Activated naive CD8-positive, alpha-beta T cell treated with anti-CD3 and anti-CD28 coated beads, Interleukin-2, amount 50 U/mL, for 24 hours (primary cell): ENCODE measurements around the gene PYDC1.
"Not testable (repeated sequence)": the region's sequence is repeated elsewhere in the genome, so short reads cannot be mapped to it uniquely, and the experiment has no call there.

ENCODE experiments used
- ATAC-seq: fragments of 150-1000 bp; cut with Tn5 transposase; one replicate; pipeline ENCODE4 v1.10.0; 2021
- DNase-seq: peaks from one replicate; pipeline ENCODE4 v3.0.0; 2021
- H3K27ac Mint-ChIP-seq: one replicate; pipeline ENCODE4 v1.8.0; 2021; ENCODE audit warnings: mild to moderate bottlenecking, mixed read lengths
- H3K27me3 Mint-ChIP-seq: one replicate; pipeline ENCODE4 v1.8.0; 2021; ENCODE audit warnings: mixed read lengths
- H3K36me3 Mint-ChIP-seq: one replicate; pipeline ENCODE4 v1.8.0; 2021; ENCODE audit warnings: low read depth, mixed read lengths
- H3K4me1 Mint-ChIP-seq: one replicate; pipeline ENCODE4 v1.8.0; 2021; ENCODE audit warnings: mixed read lengths
- H3K4me3 Mint-ChIP-seq: one replicate; pipeline ENCODE4 v1.8.0; 2021; ENCODE audit warnings: mild to moderate bottlenecking, moderate library complexity, mixed read lengths
- H3K9me3 Mint-ChIP-seq: one replicate; pipeline ENCODE4 v1.8.0; 2021; ENCODE audit warnings: mixed read lengths

PYDC1 gene

DNA sequence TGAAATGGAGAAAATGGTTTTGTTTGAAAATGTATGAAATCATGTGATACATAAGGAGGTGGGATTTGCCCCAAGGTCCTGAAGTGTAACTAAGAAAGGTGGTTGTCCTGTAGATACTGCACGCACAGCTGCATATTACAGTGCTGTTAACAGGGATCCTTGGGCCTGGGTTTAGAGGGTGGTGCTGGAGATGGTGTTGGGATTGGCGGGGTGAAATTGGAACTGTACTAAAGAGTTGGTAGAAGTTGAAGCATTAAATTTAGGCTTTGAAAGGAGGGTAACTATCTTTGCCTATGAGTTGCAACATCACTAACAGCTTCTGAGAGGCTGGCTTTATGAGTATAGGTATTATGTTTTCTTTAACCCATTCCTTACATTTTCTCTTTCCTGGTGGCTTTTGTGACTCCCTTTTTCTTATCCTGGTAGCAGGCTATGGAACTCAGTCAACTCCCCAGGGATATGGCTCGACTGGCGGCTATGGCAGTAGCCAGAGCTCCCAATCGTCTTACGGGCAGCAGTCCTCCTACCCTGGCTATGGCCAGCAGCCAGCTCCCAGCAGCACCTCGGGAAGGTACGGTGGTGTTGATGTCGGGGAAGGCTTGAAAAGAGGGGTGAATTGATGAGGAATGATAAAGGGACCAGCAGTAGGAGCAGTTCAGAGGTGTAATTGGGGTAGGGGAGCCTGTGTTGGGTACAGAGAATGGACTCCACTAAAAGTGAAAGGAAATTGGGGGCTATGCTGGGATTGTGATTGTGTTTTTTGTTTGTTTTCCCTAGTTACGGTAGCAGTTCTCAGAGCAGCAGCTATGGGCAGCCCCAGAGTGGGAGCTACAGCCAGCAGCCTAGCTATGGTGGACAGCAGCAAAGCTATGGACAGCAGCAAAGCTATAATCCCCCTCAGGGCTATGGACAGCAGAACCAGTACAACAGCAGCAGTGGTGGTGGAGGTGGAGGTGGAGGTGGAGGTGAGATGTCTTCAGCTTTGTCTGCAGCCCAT is 33.2 kb downstream of the PYDC1 start:
- H3K4me1 Mint-ChIP-seq, result peaks cover 85% of the 10 kb centered on the region
- peak overlapping the region; percentile 100 for H3K27ac Mint-ChIP-seq
- no peaks in the 10 kb centered on the region for H3K9me3 Mint-ChIP-seq
- peak overlapping the region; percentile 97 for H3K4me3 Mint-ChIP-seq
- no peak for ATAC-seq
- H3K27me3 Mint-ChIP-seq, result peaks cover 2% of the 10 kb centered on the region
- H3K36me3 Mint-ChIP-seq, result peaks cover 82% of the 10 kb centered on the region
- no peak for DNase-seq

DNA sequence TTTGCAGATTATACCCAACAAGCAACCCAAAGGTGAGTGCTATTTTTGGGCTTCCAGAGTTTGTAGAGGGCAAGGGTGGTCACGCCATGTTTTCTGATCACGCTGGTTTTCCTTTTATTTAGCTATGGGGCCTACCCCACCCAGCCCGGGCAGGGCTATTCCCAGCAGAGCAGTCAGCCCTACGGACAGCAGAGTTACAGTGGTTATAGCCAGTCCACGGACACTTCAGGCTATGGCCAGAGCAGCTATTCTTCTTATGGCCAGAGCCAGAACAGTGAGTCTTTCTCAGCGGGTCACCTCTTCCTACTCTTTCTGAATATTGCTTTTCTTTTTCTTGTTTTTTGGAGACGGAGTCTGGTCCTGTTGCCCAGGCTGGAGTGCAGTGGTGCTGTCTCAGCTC is 34.5 kb downstream of the PYDC1 start:
- no peak for ATAC-seq
- H3K27me3 Mint-ChIP-seq, result peaks cover 2% of the 10 kb centered on the region
- H3K9me3 Mint-ChIP-seq, result no peaks in the 10 kb centered on the region
- no peak for DNase-seq
- H3K4me3 Mint-ChIP-seq, result peak overlapping the region; percentile 97
- peaks cover 69% of the 10 kb centered on the region for H3K36me3 Mint-ChIP-seq
- peaks cover 85% of the 10 kb centered on the region for H3K4me1 Mint-ChIP-seq
- H3K27ac Mint-ChIP-seq, result peak overlapping the region; percentile 100

DNA sequence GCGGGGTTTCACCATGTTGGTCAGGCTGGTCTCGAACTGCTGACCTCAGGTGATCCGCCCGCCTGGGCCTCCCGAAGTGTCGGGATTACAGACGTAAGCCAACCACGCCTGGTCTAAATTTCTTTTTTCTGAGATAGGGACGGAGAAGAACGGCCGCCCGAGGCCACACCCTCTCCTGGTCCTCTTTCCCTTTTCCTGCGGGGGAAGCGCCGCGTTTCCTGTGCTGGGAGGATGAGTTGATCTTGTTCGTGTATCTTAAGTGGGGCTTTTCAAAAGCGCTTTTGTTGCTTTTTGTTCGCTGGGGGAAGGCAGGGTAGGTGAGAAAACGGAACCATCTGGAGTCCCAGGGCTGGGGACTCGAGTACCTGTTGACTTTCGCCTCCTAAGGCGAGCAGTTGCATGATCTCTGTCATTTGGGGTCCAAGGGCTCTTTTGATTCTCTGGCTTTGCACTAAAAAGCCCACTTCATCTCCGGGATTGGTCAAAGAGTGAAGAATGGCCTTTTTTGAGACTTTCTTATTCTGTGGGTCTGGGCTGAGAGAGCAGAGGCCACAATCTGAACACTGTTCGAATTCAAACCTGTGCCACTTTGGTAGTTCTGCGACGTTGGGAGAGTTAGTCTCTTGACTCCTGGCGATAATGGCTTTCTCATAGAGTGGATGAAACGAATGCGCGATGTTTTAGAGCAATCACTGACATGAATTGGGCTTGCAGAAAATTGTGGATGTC is 35.7 kb downstream of the PYDC1 start:
- ATAC-seq (no peak), DNase-seq (peak; percentile 32)
- Mint-ChIP-seq H3K4me3 (peak overlapping the region; percentile 97), H3K27me3 (peaks cover 3% of the 10 kb centered on the region), H3K9me3 (no peaks in the 10 kb centered on the region), H3K4me1 (peaks cover 83% of the 10 kb centered on the region), H3K36me3 (peaks cover 60% of the 10 kb centered on the region), H3K27ac (peak overlapping the region; percentile 100)

DNA sequence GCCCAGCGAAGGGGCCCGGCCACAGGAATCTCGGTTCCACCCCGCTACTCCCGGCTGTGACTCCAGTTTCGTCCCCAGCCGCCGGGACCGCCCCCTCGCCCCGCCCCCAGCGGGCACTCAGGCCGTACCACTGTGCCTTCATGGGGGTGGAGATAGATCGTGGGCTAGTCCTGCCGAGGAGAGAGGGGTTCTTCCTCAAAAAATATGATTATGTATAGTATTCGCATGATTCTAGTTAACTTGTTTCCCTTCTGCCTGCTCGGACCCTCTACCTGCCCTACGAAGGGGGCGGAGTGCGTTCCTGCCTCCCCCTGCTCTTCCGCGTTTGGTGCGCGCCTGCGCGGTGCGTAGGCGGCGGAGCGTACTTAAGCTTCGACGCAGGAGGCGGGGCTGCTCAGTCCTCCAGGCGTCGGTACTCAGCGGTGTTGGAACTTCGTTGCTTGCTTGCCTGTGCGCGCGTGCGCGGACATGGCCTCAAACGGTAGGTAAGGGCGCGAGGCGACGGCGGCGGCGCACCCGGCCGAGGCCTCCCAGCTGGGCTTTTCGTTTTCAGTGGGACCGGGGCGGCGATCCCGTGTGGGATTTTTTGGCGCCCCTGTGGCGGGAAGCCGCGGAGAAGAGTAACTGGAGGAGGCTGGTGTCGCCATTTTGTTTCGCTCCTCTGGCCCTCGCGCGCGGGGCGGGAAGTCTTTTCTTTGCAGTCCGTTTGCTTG is 37.0 kb downstream of the PYDC1 start, which contains the start of gene FUS:
TSS of gene FUS (plus strand) at position 393 of the 713 bp plus-strand sequence. CDS start at position 469, 76 bp downstream.
- ATAC-seq (peak; percentile 61), DNase-seq (peak; percentile 93)
- H3K9me3 Mint-ChIP-seq, result no peaks in the 10 kb centered on the region
- H3K4me3 Mint-ChIP-seq, result peak within 1 kb of the TSS; percentile 97
- H3K4me1 Mint-ChIP-seq, result peaks cover 70% of the 10 kb centered on the region
- peaks cover 46% of the 10 kb centered on the region for H3K36me3 Mint-ChIP-seq
- peaks cover 3% of the 10 kb centered on the region for H3K27me3 Mint-ChIP-seq
- peak within 1 kb of the TSS; percentile 100 for H3K27ac Mint-ChIP-seq

DNA sequence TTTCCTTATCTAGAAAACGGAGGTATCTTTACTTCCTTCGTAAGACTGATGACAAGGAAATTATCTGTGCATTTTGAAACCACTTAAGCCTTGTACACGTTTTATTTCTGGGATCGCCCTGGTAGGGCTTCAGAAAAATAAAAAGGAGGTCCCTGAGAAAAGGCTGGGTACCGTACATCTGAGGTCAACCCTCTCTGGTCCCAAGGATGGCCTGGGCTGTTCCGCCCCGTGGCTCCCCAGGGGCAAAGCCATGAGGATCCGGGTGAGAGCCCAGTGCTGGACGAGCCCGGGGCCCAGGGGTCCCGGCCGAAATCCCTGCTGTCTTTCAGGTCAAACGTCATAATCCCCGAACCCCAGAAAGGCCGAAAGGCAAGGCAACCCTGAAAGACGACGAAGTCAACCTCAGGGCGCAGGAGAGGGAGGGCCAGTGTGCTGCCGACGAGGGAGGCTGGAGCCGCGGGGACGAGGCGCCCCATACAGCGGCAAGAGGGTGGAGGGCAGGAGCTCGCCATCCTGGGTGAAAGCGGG is 37.7 kb downstream of the PYDC1 start:
- H3K9me3 Mint-ChIP-seq, result no peaks in the 10 kb centered on the region
- peak overlapping the region; percentile 100 for H3K27ac Mint-ChIP-seq
- H3K4me1 Mint-ChIP-seq, result peaks cover 64% of the 10 kb centered on the region
- ATAC-seq (no peak), DNase-seq (no peak)
- H3K36me3 Mint-ChIP-seq, result peaks cover 40% of the 10 kb centered on the region
- peaks cover 3% of the 10 kb centered on the region for H3K27me3 Mint-ChIP-seq
- peak overlapping the region; percentile 97 for H3K4me3 Mint-ChIP-seq

DNA sequence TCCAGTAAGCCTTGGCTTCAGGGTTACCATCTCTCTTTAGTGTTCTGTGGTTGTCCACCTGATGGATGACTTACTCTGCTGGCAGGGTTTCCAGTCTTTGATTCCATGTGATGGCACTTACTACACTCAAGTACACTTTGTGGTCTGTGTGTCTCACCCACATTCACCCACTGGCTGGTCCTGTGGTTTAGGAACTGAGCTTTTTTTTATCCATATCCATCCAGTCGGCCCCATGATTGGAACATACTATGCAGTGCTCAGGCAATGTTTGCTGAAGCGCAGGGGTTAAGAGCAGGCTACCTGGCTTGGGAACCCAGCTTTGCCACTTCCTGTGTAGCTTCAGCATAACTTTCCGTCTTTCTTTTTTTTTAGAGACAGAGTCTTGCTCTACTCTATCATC is 39.8 kb downstream of the PYDC1 start:
- ATAC-seq, result peak; percentile 37
- no peaks in the 10 kb centered on the region for H3K9me3 Mint-ChIP-seq
- peak overlapping the region; percentile 35 for H3K4me3 Mint-ChIP-seq
- H3K4me1 Mint-ChIP-seq, result peaks cover 43% of the 10 kb centered on the region
- peaks cover 19% of the 10 kb centered on the region for H3K36me3 Mint-ChIP-seq
- peaks cover 3% of the 10 kb centered on the region for H3K27me3 Mint-ChIP-seq
- H3K27ac Mint-ChIP-seq, result peak overlapping the region; percentile 86
- peak; percentile 60 for DNase-seq

DNA sequence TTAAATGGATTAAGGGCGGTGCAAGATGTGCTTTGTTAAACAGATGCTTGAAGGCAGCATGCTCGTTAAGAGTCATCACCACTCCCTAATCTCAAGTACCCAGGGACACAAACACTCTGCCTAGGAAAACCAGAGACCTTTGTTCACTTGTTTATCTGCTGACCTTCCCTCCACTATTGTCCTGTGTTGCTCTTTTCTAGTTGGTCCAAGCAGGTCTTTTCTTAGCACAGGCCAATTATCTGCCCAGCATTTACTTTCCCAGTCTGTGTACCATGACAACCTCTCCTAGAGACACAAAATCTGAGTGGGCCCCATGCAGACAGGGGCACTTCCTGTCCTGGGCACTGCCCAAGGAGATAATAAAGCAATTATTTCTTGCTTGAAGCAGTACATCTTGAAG is 46.9 kb downstream of the PYDC1 start:
- H3K4me1 Mint-ChIP-seq, ATAC-seq, H3K27me3 Mint-ChIP-seq, H3K4me3 Mint-ChIP-seq, H3K27ac Mint-ChIP-seq, H3K9me3 Mint-ChIP-seq, DNase-seq, H3K36me3 Mint-ChIP-seq: not testable (repeated sequence)

DNA sequence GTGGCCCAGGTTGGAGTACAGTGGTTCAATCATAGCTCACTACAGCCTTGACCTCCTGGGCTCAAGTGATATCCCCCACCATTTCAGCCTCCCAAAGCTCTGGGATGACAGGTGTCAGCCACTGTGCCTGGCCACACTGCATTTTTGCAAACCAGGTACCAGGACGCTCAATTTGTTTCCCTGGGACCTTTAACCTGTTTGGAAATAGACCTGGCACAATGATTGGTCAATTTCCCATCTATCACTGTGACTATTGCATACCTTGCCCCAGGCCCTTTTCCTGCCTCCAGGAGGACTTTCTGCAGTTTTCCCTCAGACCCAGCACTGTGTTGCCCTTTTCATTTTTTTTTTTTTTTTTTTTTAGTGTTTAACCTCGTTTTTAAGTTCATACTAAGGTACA is 48.1 kb downstream of the PYDC1 start:
- Mint-ChIP-seq H3K27me3 (no peaks in the 10 kb centered on the region), H3K4me3 (no peak overlapping the region), H3K36me3 (no peaks in the 10 kb centered on the region), H3K27ac (no peak overlapping the region), H3K9me3 (no peaks in the 10 kb centered on the region), H3K4me1 (no peaks in the 10 kb centered on the region)
- DNase-seq (no peak), ATAC-seq (no peak)

DNA sequence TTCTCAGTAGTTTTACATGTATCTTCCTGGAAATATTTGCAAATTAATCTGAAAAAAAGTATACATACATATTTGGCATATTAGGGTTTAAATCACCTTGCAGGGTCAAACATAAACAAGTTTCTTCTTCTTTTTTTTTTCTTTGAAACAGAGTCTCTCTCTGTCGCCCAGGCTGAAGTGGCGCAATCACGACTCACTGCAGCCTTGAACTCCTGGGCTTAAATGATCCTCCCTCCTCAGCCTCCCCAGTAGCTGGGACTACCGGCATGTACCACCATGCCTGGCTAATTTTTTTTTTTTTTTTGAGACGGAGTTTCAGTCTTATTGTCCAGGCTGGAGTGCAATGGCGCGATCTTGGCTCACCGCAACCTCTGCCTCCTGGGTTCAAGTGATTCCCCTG is 49.6 kb downstream of the PYDC1 start:
- no peaks in the 10 kb centered on the region for H3K9me3 Mint-ChIP-seq
- H3K4me1 Mint-ChIP-seq, result no peaks in the 10 kb centered on the region
- H3K36me3 Mint-ChIP-seq, result no peaks in the 10 kb centered on the region
- H3K27me3 Mint-ChIP-seq, result no peaks in the 10 kb centered on the region
- ATAC-seq, result no peak
- H3K27ac Mint-ChIP-seq, result no peak overlapping the region
- no peak overlapping the region for H3K4me3 Mint-ChIP-seq
- no peak for DNase-seq
